ENCODE measurements around the gene GABBR2.

- TF ChIP-seq TAF1 (IDR thresholded peaks at IDR 0.05; ENCODE audit: low read depth) (no peak), CEBPB (IDR thresholded peaks at IDR 0.05) (no peak), EP300 (IDR thresholded peaks at IDR 0.05; ENCODE audit: borderline replicate concordance) (no peak), RAD21 (IDR thresholded peaks at IDR 0.05; ENCODE audit: low read depth) (no peak), CREB1 (IDR thresholded peaks at IDR 0.05; ENCODE audit: low read depth) (no peak), TEAD4 (IDR thresholded peaks at IDR 0.05) (no peak), NFIC (IDR thresholded peaks at IDR 0.05) (no peak), REST (IDR thresholded peaks at IDR 0.05; ENCODE audit: low read depth) (no peak), EGR1 (IDR thresholded peaks at IDR 0.05) (no peak)
- TF ChIP-seq, protein P1, sequence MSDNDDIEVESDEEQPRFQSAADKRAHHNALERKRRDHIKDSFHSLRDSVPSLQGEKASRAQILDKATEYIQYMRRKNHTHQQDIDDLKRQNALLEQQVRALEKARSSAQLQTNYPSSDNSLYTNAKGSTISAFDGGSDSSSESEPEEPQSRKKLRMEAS (IDR thresholded peaks at IDR 0.05): no peak
- TF ChIP-seq, protein P2, sequence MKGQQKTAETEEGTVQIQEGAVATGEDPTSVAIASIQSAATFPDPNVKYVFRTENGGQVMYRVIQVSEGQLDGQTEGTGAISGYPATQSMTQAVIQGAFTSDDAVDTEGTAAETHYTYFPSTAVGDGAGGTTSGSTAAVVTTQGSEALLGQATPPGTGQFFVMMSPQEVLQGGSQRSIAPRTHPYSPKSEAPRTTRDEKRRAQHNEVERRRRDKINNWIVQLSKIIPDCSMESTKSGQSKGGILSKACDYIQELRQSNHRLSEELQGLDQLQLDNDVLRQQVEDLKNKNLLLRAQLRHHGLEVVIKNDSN (IDR thresholded peaks at IDR 0.05): no peak
Measured at GRCh38 chr9:98603821-98604383, 104.8 kb downstream of the GABBR2 start.
